T-helper 2 cell (primary cell): Measurements from ENCODE around the gene TMEM212.
"Not testable (repeated sequence)": the region's sequence is repeated elsewhere in the genome, so short reads cannot be mapped to it uniquely, and the experiment has no call there.

Source experiments
- DNase-seq, 5 experiments: peaks; one replicate each; pipeline versions ENCODE4 v3.0.0 to v3.0.0-alpha.2; 2012 to 2022

The TMEM212 gene

DNA sequence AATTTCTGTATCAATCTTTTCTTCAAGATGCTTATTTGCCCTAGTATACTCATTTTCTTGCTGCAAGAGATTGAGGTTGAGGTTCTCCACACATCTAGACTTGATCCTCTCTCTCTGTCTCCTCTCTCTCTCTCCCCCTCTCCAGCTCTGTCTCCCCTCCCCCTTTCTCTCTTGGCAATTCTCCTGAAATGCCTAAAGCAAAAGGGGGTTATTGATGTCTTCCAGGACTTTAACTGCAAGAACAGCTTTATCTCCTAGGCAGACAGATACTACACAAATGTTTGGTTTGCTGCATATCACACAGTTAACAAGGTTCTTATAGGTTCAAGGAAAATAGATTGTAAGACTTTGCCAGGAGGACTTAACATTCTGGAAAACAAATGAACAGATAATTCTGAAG, 52.1 kb downstream of the TMEM212 start:
- DNase-seq: no peak

DNA sequence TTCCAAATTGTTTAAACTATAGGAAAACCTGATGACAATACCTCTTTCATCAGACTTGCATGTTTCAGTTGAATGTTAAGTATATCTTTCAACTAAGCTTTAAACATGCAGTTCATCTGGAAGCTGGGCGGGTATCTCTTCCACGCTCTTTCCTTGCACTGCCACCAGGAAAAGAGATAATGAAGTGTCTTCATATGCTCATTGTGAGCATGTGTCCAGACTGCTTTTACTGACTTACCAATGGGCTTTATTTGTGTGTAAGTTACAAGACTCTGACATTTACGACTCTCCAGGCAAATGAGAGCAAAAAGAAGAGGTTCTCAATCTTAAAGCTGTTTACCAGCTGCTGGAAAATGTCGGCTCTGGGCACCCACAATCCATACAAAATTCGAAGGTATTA, 52.8 kb downstream of the TMEM212 start:
- DNase-seq: no peak

DNA sequence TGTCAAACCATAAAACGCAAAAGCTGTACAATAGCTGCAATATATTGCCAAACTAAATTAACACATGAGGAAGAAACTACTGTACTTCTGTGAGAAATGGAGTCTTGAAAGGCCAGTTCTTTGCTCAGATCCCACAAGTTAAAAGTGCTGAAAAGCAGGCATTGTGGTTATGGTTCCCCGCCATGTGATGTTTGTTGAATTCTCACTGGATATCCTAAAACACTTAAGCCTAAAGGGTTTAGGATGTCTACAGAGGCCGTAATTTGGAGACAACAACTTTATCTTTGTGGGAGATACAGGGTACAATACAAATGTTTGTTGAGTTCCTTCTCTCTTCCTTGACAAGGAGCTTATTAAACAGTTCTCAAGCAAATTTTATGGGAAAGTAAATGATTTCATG, 53.2 kb downstream of the TMEM212 start:
- DNase-seq: no peak

DNA sequence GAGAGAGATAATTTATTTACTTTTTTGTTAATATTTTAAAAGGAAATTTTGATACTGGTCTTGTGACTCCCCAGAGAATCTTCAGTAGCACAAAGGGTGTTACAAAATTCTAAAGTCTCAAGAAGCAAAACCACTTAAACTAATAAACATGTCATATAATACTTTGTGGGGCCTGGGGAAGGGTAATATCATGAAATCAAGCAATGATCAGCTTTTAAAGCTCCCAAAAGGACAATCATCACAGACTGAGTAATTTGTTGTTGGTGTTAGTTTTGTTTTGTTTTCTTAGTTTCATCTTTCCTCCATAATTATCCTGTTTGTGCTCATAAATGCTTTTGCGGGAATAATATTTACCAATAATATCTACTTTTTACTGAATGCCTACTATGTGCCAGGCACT, 55.0 kb downstream of the TMEM212 start:
- DNase-seq: no peak

DNA sequence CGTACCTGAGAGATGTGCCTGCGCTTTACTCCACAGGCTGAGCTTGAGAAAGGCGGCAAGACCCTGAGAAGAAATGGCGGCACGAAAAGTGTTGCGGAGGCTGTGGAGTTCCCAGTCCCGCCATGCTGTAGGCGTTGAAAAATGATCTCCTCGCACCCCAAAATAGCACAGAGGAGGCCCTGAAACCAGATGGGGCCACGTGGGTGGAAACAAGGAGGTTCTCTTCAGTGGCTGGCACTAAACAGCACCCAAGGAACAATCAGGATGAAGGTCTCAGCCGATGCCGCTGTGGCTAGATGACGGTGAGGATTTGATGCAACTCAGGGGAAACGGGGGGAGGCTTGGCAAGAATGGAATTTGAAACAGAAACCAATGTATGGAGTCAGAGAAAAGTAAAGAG, 57.3 kb downstream of the TMEM212 start:
- no peak for DNase-seq

DNA sequence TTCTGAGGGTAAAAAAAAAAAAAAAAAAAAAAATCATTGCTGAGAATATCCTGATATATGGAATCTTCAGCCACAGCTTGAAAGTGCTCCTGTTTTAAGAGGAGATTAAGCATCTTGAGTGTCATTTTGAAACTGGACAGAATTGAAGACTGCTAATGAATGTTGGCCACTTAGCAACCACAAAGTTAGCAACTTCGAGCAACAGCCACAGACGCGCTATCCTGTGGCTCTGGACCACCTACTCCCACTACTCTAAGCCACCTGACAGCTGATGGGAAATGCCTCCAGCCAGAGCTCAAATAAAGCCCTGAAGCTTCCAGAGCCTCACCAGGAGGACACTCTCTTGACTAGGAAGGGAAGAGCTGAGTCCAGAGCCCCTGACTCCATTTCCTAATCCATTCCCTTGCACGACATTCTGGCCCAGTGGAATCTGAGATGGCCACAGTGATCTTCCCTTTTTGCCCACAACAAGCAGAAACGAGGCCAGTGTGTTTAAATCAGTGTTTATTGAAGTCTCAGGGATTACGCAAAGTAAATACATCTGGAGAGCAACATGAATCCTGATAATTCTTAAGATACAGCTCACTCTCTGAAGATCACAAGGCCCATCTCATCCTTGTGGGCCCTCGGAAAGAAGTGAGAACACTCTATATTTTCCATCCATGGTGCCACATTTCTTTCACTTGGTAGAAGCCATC, 58.6 kb downstream of the TMEM212 start:
- DNase-seq: no peak

DNA sequence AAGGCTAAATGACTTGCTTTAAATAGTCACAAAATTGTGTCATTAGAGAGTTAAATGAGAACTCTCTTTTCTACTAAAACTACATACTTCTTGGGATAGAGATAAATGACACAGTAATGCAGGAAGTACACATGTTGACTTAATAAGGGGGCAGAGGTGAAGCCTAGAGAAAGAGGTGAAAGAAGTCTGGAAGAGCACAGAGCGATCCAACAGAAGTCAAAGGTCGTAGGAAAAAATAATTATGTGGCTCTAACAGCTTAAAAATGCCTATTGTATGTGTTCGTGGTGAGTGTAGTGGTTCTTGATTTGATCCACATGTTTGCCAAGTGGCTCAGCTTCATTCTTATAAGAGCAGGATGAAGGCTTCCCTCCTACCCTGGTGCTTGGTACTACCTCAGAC, 61.7 kb downstream of the TMEM212 start:
- no peak for DNase-seq

DNA sequence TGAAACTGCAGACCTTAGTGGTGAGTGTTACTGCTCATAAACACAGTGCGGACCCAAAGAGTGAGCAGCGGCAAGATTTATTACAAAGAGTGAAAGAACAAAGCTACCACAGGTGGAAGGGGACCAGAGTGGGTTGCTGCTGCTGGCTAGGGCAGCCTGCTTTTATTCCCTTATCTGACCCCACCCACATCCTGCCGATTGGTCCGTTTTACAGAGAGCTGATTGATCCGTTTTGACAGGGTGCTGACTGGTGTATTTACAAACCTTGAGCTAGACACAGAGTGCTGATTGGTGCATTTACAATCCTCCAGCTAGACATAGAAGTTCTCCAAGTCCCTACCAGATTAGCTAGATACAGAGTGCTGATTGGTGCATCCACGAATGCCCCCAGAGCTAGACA, 63.4 kb downstream of the TMEM212 start:
- DNase-seq: not testable (repeated sequence)

DNA sequence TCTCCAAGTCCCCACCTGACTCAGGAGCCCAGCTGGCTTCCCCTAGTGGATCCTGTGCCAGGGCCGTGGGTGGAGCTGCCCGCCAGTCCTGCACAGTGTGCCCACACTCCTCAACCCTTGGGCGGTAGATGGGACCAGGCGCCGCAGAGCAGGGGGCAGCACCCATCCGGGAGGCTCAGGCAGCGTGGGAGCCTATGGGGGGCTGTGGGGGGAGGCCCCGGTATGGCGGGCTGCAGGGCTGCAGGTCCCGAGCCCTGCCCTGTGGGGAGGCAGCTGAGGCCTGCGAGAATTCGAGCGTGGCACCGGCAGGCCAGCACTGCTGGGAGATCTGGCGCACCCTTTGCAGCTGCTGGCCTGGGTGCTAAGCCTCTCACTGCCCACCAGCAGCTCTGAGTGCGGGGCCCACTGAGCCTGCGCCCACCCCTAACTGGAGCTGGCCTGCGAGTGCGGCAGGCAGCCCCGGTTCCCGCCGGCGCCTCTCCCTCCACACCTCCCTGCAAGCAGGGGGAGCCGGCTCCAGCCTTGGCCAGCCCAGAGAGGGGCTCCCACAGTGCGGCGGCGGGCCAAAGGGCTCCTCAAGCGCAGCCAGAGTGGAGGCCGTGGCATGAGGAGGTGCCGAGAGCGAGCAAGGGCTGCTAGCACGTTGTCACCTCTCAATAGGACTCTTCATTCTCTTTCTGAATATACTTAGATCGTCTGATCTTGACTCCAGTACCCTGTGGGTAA, 64.0 kb downstream of the TMEM212 start:
- DNase-seq: no peak

DNA sequence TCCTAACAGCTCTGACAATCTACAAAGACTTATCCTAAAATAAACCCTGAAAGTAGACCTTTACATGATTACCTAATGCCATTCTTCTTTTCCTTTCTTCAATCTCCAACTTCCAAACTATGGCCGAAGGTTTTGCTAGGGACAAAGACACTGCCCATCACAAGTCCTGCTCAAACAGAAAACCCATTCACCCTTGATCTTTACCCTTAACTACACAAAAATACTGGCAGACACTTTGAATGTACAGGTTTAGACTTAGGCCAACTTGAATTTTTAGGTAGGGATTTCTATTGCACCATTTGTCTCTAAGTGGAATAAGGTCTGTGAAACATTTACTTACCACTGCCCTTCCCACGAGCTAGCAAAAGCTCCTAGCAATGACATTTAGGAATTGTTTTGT, 64.6 kb downstream of the TMEM212 start:
- DNase-seq: no peak

DNA sequence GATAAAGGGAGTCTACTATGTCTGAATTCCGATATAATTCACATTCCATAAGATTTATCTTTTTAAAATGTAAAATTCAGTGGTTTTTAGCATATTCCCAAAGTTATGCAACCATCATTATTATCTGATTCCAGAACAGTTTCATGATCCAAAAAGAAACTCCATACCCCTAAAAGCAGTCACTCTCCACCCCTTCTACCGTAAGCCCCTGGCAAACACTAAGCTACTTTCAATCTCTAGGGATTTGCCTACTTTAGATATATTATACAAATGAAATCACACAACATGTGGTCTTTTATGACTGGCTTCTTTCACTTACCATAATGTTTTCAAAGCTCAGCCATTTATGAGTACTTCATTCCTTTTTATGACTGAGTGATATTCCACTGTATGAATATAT, 65.6 kb downstream of the TMEM212 start:
- no peak for DNase-seq
